Measurements from ENCODE around the gene ASCC3. TPM values are rescaled to one million over a fixed set of nuclear protein-coding genes. Genes with fewer than 3 reads are reported as not detected.

Gene ASCC3
- total RNA-seq, 4 donors from 2014 or later, result 20.5 to 33.9 (median 26.9) TPM

DNA sequence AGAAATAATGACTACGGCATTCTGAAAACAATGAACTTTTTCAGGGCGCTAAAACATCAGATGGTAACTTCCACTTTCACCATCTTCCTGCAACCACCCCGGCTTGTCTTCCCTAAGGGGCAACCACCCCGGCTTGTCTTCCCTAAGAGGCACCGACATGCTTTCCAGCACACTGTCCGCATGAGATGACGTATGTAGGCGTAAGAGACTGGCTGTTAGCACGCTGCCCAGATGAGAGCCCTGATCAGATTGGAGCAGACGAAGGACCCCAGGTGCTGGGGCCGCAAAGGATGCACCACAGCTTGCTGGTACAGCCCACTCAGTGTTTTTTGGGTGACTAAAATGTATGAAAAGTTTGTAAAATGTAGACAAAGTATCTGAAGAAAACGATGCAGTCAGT, 29.3 kb downstream of the ASCC3 start:
- Histone ChIP-seq H3K27ac (no peak overlapping the region), H3K36me3 (peaks cover 0 to 32% (median 0%) of the 10 kb centered on the region in 3 donors), H3K4me3 (no peak overlapping the region), H3K27me3 (no peaks in the 10 kb centered on the region), H3K4me1 (no peaks in the 10 kb centered on the region), H3K9me3 (peaks cover 0 to 5% (median 1%) of the 10 kb centered on the region in 4 donors)
- WGBS, 2 donors, result 97 to 98% methylated on average over 12 of the region's 12 CpGs
- TF ChIP-seq EP300 (IDR thresholded peaks at IDR 0.05) (no peak), POLR2A (IDR thresholded peaks at IDR 0.05) (no peak)
- TF ChIP-seq, protein P1, sequence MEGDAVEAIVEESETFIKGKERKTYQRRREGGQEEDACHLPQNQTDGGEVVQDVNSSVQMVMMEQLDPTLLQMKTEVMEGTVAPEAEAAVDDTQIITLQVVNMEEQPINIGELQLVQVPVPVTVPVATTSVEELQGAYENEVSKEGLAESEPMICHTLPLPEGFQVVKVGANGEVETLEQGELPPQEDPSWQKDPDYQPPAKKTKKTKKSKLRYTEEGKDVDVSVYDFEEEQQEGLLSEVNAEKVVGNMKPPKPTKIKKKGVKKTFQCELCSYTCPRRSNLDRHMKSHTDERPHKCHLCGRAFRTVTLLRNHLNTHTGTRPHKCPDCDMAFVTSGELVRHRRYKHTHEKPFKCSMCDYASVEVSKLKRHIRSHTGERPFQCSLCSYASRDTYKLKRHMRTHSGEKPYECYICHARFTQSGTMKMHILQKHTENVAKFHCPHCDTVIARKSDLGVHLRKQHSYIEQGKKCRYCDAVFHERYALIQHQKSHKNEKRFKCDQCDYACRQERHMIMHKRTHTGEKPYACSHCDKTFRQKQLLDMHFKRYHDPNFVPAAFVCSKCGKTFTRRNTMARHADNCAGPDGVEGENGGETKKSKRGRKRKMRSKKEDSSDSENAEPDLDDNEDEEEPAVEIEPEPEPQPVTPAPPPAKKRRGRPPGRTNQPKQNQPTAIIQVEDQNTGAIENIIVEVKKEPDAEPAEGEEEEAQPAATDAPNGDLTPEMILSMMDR (IDR thresholded peaks at IDR 0.05), result no peak
- no peak for DNase-seq (ENCODE audit: low spot score in 2 of 2)

- H3K27me3 ChIP-seq, result no peaks in the 10 kb centered on the region
- no peak for TF ChIP-seq POLR2A (IDR thresholded peaks at IDR 0.05)
- TF ChIP-seq EP300 (IDR thresholded peaks at IDR 0.05), result no peak
- TF ChIP-seq, protein P1 (IDR thresholded peaks at IDR 0.05), result no peak
- H3K9me3 ChIP-seq, result peaks cover 0 to 2% (median 0%) of the 10 kb centered on the region in 4 donors
- H3K4me1 ChIP-seq, result no peaks in the 10 kb centered on the region
- no peak overlapping the region for H3K4me3 ChIP-seq
- peaks cover 0 to 16% (median 0%) of the 10 kb centered on the region in 3 donors for H3K36me3 ChIP-seq
- H3K27ac ChIP-seq, result no peak overlapping the region
- 87 to 88% methylated on average over 2 of the region's 2 CpGs for WGBS, 2 donors
- DNase-seq (ENCODE audit: low spot score in 2 of 2), result no peak
These were observed 31.0 kb downstream of the ASCC3 start for GRCh38 chr6:100850174-100850573.

DNA sequence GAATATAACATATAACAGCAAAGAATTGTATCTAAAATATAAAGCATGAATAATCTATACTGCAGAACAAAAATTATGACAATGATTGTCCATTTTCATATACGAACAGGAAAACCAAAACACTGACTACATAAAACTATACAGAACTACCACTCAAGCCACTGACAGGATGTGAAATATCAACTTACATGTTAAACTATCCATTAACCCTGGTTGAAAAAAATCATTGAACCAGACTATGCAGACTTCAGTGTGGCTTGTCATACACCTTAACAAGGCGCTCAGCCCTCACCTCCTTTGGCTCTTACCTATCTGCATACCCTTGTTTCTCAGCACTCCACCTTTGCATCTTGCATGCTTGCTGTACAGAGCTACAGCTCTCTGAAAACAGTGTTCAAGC, 34.9 kb downstream of the ASCC3 start:
- DNase-seq (ENCODE audit: low spot score in 2 of 2), result no peak
- Histone ChIP-seq H3K27me3 (no peaks in the 10 kb centered on the region), H3K27ac (no peak overlapping the region), H3K9me3 (no peaks in the 10 kb centered on the region), H3K4me3 (no peak overlapping the region), H3K36me3 (peaks cover 0 to 8% (median 0%) of the 10 kb centered on the region in 3 donors), H3K4me1 (no peaks in the 10 kb centered on the region)
- TF ChIP-seq, protein P1 (IDR thresholded peaks at IDR 0.05), result no peak
- TF ChIP-seq EP300 (IDR thresholded peaks at IDR 0.05) (no peak), POLR2A (IDR thresholded peaks at IDR 0.05) (no peak)
- 86 to 89% methylated on average over 2 of the region's 2 CpGs for WGBS, 2 donors

DNA sequence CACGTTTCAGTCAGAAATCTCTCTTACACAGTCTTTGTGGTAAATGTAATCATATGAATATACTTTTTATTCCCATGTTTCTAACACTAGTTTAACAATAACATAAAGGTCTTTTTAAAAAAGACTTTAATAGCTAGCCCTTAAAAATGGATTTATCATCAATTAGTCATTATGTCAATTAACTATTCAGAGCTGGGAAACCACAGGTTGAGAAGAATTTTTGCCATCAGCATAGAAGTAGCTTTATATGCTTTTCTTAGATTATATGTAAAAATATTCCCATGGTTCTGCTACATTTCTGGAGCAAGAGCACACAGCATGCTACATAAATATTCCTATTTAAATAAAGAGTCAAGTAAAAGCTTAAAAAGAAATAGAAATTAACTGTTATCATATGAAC, 35.5 kb downstream of the ASCC3 start:
- peaks cover 0 to 8% (median 0%) of the 10 kb centered on the region in 3 donors for H3K36me3 ChIP-seq
- WGBS, 2 donors, result 46% methylated on average over 1 of the region's 1 CpG

DNA sequence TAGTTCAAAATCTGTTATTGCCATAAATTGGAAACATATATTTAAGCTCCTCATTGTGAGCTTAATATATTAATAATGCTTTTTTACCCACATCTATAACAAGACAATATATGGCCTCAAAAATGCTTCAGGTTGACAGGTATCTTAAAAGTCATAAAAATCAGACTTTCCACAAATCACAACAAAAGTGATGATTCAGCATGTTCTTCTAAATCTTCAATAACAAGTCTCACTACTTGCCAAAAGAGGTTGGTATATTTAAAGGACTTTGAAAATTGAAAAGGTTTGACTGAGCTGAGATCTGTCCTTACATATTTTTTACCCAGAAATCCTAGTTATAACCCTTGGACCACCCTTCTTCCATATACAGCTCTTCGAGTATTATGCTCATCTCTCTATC, 41.7 kb downstream of the ASCC3 start:
- no peaks in the 10 kb centered on the region for H3K27me3 ChIP-seq
- DNase-seq (ENCODE audit: low spot score in 2 of 2), result no peak
- 97 to 98% methylated on average over 1 of the region's 1 CpG for WGBS, 2 donors

More for the DNA sequence above, 35.5 kb downstream of the ASCC3 start:
- no peak for TF ChIP-seq POLR2A (IDR thresholded peaks at IDR 0.05)
- no peak for TF ChIP-seq EP300 (IDR thresholded peaks at IDR 0.05)
- TF ChIP-seq, protein P1 (IDR thresholded peaks at IDR 0.05), result no peak
- no peak for DNase-seq (ENCODE audit: low spot score in 2 of 2)
- no peak overlapping the region for H3K4me3 ChIP-seq
- no peaks in the 10 kb centered on the region for H3K9me3 ChIP-seq
- H3K27ac ChIP-seq, result no peak overlapping the region
- no peaks in the 10 kb centered on the region for H3K4me1 ChIP-seq
- H3K27me3 ChIP-seq, result no peaks in the 10 kb centered on the region

More for the DNA sequence above, 41.7 kb downstream of the ASCC3 start:
- H3K4me3 ChIP-seq, result no peak overlapping the region
- no peaks in the 10 kb centered on the region for H3K4me1 ChIP-seq
- no peaks in the 10 kb centered on the region for H3K9me3 ChIP-seq
- no peaks in the 10 kb centered on the region for H3K36me3 ChIP-seq
- TF ChIP-seq, protein P1 (IDR thresholded peaks at IDR 0.05), result no peak
- H3K27ac ChIP-seq, result no peak overlapping the region

Data from tibial nerve (tissue), 4 donors.